Stimulated activated CD4-positive, alpha-beta T cell treated with anti-CD3 and anti-CD28 coated beads, Interleukin-12 subunit alpha, Interleukin-12 subunit beta, amount 100 ng/mL, for 48 hours (primary cell): ENCODE results near the gene GNAI2.
"Not testable (repeated sequence)": the region's sequence is repeated elsewhere in the genome, so short reads cannot be mapped to it uniquely, and the experiment has no call there.

ENCODE experiments used
- DNase-seq, 3 donors: peaks; one replicate each; pipeline ENCODE4 v3.0.0-alpha.2; 2020; ENCODE audit warnings: low read depth in 2 of 3, low spot score in 1 of 3

The GNAI2 gene

DNA sequence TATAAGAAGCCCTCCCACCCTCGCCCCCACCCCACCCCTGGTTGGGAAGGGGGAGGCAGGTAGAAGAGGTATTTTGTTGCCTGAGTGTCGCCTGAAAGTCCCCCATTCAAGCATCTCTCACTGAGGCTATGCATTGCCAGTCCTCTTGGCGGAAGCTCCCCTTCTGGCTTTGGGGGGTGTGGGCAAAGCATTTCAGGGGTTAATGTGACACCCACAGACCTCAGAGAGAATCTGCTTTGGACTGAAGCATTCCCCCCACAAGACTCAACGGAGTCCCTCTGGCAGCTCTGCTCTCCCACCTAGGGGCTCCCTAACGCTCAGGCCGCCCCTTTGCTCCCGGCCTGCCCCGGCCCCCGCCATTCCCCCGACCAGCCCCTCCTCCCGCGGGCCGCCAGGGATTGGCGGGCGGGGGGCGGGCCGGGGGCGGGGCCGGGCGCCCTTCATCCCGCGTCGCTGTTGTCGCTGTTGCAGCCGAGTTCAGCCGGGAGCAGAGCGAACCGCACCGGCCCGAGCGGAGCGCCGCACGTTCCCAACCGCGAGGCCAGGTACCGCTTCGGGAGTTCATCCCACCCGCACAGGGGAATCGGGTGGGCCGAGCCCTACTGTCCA is 31.1 kb upstream of the GNAI2 start, which contains the start of gene SLC38A3:
Gene SLC38A3, plus strand, starts transcription at position 468 of the 609 bp plus-strand sequence. CDS start 8,929 bp downstream, outside the sequence.
- DNase-seq: no peak

DNA sequence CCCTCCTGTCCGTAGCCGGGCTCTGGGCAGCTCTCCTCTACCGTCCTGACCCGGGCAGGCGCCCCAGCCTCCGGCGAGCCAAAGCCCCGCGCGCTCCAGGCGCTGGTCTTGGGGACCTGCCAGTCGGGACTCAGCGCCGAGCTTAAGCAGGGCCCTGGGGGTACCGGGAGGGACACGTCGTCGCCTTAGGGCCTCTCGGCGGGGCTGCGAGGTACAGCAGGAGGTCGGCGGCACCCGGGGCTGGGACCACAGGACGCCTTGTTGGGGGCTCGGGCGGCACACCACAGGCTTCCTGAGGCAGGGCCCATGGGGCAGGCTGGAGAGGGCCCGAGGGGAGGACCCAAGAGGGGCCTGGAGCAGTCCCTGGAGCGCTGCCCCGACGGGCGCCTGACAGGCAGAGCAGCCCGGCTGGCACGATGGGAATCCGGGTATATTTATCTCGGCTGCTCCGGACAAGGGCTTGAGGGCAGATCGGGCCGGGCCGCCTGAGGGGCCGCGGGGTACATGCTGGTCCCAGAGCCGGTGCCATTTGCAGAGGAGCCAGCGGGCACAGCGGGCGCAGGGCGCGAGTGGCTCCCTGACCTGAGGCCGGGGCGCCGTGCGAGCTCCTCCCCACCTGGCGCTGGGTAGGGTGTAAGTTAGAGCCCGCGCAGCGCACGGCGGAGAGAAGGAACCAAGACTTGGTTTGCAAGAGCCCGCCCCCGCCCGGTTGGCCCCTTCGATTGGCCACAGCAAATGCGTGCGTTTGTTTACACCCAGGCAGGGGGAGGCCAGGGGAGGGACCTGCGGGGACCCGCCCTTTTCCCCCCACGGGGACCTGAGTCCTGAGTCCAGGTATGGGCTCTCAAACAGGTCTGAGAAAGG is 30.4 kb upstream of the GNAI2 start:
- peak in 1 of 3 donors; percentile 21 for DNase-seq

DNA sequence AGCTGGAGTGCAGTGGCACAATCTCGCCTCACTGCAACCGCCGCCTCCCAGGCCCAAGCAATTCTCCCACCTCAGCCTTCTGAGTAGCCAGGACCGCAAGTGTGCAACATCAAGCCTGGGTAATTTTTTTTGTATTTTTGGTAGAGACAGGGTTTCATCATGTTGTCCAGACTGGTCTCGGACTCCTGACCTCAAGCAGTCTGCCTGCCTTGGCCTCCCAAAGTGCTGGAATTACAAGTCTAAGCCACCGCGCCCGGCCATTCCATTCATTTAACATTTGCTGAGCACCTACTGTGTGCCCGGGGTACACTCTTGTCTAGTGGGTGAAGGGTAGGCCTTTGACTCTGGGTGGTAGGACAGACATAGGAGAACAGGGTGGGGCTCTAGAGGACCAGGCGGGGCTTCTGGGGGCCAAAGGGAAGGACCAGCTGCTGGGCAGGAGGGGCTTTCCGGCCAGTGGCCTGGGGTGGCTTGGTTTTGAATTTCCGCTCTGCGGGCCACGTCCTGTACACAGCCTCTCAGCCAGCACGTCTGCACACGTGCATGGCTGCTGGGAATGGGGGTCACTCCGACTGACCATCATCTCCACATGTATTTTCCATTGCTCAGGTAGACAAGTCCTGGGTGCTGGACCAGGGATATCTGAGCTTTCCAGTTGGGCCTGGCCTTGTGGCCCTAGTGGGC is 28.5 kb upstream of the GNAI2 start:
- no peak for DNase-seq

DNA sequence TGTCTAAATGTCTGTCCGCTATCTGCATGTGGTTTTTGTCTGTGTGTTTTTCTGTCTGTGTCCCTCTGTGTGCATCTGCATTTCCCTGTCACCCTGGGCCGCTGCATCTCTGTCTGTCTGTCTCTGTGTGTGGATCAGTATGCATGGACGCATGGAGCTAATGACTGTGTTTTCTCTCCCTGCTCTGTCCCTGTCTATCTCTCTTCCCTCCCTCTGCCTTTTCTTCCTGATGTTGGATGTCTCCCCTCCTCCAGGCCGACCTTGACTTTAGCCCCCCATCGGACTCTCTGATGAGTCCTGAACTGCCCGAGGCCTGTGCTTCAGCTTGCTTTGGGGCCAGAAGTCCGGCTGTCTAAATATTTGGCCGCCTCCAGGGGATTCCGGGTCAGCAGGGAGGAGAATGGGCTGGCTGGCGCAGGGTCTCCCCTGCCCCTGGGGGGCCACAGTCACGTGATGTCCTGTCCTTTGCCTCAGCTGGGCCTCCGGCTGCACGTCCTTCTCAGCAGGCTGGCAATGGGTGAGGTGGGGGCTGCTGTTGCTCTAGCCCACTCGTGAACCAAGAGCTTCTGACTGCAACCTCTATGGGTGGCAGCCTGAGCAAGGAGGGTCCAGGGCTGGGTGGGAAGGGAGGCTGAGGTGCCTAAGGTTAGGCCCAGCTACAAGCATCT is 27.2 kb upstream of the GNAI2 start:
- no peak for DNase-seq

DNA sequence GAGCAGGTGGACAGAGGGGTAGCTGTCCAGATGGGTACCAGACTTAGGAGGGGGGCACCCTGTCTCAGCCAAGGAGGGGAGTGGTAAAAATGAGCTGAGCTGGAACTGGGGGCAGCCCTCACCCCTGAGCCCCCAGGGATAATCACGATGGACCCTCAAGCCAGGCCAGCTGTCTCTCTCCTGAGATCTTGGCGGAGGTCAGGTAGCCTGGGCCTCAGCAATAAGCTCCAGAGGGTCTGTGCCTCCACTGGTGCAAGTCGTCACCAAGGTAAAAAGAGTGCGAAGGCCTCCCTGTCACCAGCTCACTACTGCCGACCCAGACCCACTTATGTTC is 25.9 kb upstream of the GNAI2 start:
- DNase-seq: no peak

DNA sequence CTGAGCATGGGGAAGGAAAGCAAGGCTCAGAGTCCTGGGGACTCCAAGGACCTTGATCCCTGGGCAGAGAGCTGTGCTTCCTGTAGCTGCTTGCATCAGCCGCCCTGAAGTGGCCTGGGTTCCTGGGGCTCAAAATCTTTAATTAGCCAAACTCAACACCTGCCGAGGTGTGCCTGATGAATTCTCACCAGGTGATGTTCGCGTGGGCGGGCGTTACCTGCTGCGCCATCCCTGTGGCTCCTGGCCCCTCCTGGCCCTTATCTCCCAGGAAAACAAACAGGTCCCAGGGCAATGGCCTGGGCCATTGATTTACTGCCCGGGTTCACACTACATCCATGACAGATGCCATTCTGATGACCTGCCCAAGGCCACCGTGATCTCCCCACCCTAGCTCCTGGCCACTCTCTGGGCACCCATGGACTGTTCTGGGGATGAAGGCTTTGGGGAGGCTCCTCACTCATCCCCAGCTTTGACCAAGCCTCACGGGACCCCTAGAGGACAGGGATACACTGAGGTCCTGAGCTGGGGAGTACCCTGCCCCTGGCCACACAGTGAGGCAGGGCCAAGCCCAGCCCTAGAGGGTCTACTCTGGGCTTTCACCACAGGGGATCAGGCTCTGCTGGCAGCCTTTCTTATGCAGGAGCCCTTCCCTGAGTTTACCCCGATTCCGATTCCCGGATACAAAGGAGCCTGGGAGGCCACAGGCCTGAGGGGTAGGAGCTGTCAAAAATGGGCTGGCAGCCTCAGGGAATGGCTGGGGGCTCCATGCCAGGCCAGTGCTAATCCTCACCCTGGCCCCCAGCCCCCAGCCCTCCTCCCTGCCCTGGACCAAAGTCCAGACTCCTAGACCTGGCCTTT is 25.3 kb upstream of the GNAI2 start:
- DNase-seq: no peak

DNA sequence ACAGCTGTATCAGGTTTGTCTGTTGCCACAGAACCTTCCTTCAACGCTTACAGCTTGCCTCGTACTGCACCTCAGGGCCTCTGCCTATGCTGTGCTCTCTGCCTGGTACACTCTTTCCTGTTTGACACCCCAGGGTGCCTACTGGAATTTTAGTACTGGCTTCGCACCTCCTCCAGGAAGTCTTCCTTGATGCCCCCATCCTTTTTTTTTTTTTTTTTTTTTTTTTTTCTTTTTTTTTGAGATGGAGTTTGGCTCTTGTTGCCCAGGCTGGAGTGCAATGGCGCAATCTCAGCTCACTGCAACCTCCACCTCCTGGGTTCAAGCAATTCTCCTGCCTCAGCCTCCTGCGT is 24.7 kb upstream of the GNAI2 start:
- not testable (repeated sequence) for DNase-seq

DNA sequence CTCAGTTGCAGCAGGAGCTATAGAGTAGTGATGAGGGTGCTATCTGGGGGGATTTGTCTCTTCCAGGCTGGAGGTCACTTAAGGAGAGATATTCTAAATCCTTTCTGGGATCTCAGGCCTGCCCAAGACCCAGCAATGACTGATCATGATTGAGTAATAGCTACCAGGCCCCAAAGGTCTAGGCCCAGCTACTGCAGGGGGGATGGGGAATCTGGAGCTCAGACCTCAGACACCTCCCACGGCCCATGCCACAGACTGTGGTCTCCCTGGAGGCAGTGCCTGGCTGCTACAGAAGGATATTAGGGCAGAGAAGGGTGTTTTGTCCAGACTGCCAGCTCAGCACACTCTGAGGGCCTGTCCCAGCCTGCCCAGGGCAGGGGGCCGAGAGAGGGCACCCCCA is 24.1 kb upstream of the GNAI2 start:
- peak in 2 of 3 donors; percentile 31 to 36 for DNase-seq

DNA sequence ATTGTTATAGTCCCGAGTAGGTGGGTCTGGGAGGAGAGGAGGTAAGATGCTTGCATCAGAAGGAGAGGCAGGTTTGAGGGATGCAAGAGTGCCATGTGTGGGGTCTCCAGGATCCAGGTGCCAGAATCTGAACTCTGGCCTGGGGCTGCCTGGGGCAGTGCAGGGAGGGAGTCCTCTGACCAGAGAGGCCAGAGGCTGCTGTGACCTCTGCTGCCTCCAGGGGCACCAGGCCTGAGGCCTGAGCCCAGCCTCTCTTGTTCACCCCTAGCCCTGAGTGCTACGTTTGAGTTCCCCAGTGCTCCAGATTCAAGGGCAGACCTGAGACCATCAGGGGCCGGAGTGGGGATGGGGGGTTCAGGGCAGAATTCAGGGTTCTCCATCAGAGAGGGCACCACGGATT is 23.5 kb upstream of the GNAI2 start:
- DNase-seq: no peak

DNA sequence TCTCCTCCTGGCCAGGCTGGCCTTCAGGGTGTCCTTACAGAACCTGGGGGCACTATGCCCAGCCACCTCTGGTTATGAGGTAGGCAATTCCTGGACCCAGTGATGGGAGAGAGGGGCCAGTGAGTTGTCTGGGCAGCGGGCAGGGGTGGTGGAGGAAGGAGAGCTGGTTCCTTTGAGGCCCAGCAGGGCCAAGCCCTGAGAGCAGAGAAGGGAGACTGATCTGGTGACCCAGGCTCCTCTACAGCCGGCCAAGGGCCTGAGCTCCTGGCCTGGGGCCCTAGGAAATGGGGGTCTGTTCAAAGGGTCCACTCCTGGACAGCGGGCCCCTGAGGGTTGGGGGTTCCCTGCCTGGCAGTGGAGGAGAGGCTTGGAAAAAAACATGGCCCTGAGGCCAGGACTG is 23.0 kb upstream of the GNAI2 start:
- DNase-seq: no peak

DNA sequence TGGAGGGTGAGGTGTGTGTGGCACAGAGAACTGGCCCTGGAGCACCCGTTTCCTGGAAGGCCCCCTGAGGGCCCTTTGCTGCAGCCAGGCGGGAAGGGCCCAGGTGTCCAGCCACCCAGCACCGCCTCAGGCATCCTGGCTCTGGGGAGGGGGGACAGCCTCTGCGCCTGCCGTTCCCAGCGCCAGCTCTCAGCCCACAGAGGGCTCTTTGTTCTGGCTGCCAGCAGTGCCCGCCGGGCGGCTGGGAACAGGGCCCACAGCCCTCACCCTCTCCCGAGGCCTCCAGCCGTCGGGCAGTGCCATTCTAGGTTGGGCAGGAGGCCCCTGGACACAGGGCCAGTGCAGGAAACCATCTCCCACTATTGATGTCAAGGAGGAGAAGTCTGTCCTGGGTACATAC is 22.6 kb upstream of the GNAI2 start:
- DNase-seq: no peak

DNA sequence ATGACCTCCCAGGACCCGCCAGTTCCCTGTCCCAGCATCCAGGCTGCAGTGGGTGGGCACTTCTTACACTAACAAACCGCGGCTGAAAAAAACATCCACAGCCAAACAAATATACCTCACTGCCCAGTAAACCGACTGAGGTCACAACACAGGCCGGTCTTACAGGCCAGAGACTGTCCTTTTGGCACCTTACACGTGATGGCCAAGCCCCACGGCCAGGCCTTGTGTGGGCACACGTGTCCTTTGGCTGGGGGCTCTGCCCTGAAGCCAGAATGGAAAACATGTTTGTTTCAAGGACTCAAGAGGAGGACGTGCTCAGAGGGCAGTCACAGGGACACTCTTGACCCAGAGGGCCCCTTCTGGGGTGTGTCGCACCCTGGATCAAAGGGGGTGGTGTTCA is 21.2 kb upstream of the GNAI2 start:
- DNase-seq: no peak

DNA sequence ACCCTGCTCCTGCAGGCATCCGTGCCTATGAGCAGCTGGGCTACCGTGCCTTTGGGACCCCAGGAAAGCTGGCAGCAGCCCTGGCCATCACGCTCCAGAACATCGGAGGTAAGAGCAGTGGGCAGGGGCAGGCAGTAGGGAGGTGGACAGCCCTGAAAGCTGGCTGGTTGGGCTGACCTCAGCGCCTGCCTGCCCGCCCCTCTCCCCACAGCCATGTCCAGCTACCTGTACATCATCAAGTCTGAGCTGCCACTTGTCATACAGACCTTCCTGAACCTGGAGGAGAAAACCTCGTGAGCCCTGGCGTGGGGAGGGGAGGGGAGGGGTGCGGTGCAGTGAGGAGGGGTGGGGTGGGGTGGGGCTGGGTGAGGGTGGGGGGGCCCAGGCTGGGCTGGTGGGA is 20.5 kb upstream of the GNAI2 start:
- DNase-seq: no peak

DNA sequence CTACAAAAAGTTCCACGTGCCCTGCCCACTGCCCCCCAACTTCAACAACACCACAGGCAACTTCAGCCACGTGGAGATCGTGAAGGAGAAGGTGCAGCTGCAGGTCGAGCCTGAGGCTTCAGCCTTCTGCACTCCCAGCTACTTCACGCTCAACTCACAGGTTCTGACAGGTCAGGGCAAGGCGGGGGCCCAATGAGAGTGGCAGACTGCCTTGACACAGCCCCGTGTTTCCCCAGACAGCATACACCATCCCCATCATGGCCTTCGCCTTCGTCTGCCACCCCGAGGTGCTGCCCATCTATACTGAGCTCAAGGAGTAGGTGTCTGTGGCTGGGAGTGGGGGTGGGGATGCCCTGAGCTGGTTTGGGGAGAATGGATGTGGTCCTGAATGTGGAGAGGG is 18.3 kb upstream of the GNAI2 start:
- DNase-seq: no peak

DNA sequence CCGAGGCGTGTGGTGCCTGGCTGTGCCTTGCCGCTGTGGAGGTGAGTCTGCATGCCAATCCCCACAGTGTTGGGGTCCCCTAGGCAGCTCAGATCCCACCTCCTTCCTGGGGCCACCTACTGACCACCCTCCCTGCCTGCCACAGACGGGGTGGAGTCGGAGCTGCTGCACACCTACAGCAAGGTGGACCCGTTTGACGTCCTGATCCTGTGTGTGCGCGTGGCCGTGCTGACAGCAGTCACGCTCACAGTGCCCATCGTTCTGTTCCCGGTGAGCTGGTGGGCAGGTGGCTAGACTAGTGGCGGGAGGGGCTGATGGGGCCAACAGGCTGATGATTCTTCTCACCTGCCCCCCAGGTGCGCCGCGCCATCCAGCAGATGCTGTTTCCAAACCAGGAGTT is 17.6 kb upstream of the GNAI2 start:
- no peak for DNase-seq

DNA sequence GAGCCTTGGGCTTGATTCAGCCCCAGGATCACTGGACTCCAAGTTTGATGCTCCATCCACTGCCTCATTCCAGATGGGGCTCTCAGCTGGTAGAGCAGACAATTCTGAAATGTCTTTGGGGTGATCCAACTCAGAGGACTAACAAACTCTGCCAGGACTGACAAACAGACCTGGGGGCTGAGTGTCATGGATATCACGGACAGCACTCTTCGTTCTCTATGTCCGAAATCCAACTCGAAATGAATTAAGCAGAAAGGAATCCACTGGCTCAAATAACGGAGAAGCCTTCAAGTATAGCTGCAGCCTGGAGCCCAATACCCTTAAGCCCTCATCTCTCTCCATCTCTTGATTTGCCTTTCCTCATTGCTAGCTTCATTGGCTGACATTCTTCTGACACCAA is 16.7 kb upstream of the GNAI2 start:
- no peak for DNase-seq

DNA sequence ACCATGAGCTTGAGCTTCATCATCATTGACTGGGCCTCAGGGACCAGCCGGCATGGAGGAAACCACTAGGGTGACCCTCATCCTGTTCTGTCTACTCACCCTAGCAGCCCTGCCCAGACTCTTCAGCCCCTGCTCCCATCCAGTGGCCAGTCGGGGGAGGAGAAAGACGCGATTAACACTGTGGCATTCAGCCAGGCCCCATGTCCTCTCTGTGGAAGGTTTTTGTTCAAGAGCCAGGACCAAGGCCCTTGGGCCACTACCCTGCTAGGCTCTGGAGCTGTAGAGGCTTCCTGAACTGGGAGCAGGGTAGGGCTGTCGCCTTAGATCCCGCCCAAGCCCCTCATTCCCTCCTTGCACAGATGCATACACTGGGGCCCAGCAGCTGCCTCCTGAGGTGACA is 15.9 kb upstream of the GNAI2 start:
- DNase-seq: no peak

DNA sequence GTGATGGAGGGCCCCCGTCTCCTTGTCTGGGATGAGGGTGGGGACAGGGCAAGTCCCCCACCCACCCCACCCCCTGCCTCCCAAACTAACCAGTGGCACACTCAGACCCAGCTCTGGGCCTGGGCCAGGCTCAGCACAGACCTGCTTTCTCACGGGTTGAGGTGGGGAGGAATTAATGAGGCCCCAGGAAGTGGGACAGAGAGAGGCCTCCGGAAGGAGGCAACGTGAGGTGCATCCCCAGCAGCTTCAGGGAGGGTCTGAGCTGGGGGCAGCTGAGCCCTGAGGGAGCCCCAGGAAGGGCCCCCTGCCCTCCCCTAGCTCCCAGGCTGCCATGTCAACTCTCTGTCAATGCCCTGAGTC is 15.0 kb upstream of the GNAI2 start:
- DNase-seq: no peak

DNA sequence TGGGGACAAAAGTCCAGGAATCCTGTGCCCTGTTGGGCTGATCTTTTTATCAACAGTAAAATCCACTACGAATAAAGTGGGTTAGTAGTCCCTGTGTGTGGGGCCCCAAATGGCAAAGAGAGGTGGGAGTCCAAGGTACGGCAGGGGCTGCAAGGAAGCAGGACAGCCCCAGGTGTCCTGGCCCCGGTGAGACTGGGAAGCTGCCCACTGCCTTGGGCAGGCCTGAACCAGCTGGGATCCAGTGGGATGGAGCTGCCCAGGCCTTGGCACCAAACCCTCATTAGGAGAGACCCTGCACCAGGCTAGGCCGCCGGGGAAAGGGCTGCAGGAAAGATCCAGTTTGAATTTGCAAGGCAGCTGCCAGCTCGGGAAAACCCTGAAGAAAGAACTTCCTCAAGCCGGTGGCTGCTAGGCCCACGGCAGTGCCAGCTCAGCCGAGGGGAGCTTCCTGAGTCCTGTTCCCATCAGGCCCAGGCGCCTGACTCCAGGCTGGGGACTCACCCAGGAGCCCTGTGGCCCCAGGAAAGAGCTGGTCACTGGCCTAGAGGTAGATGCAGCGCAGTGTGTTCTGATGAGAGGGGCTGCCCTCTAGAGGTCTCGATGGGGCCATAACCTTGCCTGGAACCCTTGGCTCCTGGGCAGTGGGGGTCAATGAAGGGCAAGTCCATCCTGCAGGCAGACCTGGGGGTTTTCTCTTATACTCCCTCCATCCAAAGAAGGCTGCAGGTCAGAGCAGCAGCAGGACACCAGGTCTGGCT is 14.4 kb upstream of the GNAI2 start:
- DNase-seq: no peak

DNA sequence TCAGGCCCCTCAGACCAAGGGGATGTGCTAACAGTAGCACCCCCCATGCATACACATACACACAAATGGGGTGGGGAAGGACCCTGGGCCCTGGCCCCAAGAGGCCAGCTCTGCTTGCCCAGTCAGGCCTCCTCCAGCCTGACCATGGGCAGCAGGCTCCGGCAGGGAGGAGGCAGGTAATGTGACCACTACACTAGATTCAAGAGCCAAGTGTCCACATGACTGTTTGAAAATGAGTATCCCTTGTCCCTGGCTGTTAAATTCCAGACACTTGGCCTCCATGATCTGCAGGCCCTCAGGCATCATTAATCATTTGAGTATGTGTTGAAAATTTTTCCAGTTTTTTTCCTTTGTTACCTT is 13.9 kb upstream of the GNAI2 start:
- no peak for DNase-seq
